Parathyroid adenoma (tissue), 2 donors: ENCODE measurements around the gene TERT.

Experiments
- H2AFZ ChIP-seq: fragments of 300-600 bp; sonication (generic); one replicate; pipeline ENCODE4 v1.7.0; 2017; ENCODE audit warnings: antibody characterized with exemption, mild to moderate bottlenecking
- H3K27ac ChIP-seq: fragments of 300-600 bp; sonication (generic); one replicate; pipeline ENCODE4 v1.7.0; 2017
- H3K27me3 ChIP-seq: fragments of 300-600 bp; sonication (generic); one replicate; pipeline ENCODE4 v1.7.0; 2017; ENCODE audit warnings: low read length; ENCODE audit not compliant: control insufficient read depth, insufficient read depth
- H3K36me3 ChIP-seq: fragments of 300-600 bp; sonication (generic); one replicate; pipeline ENCODE4 v1.7.0; 2017; ENCODE audit warnings: low read length; ENCODE audit not compliant: control insufficient read depth, insufficient read depth
- H3K4me1 ChIP-seq: fragments of 300-600 bp; sonication (generic); one replicate; pipeline ENCODE4 v1.7.0; 2017; ENCODE audit warnings: control low read depth
- H3K4me2 ChIP-seq: fragments of 300-600 bp; sonication (generic); one replicate; pipeline ENCODE4 v1.7.0; 2017; ENCODE audit warnings: low read length
- H3K4me3 ChIP-seq: fragments of 300-600 bp; sonication (generic); one replicate; pipeline ENCODE4 v1.7.0; 2017; ENCODE audit warnings: low read depth, low read length
- H3K79me2 ChIP-seq: fragments of 300-600 bp; sonication (generic); one replicate; pipeline ENCODE4 v1.7.0; 2017; ENCODE audit warnings: control low read depth
- H3K9ac ChIP-seq: fragments of 300-600 bp; sonication (generic); one replicate; pipeline ENCODE4 v1.7.0; 2017; ENCODE audit warnings: mild to moderate bottlenecking
- H3K9me3 ChIP-seq: fragments of 300-600 bp; sonication (generic); one replicate; pipeline ENCODE4 v1.7.0; 2017; ENCODE audit warnings: low read length; ENCODE audit not compliant: control insufficient read depth
- CTCF ChIP-seq: fragments of 300-600 bp; sonication (generic); IDR thresholded peaks from one replicate; pipeline ENCODE4 v1.7.0; 2017; ENCODE audit warnings: antibody characterized with exemption, mild to moderate bottlenecking
- donor health status: primary hyperparathyroidism.

Gene TERT

GRCh38 chr5:1265026-1265425 is 29.8 kb downstream of the TERT start:
- no peak overlapping the region for H3K4me2 ChIP-seq
- no peaks in the 10 kb centered on the region for H3K4me1 ChIP-seq
- no peaks in the 10 kb centered on the region for H3K27me3 ChIP-seq
- H3K9ac ChIP-seq: no peak overlapping the region
- no peak overlapping the region for H3K27ac ChIP-seq
- no peak for TF ChIP-seq CTCF
- H3K79me2 ChIP-seq: no peaks in the 10 kb centered on the region
- no peak overlapping the region for H2AFZ ChIP-seq
- H3K4me3 ChIP-seq: no peak overlapping the region
- no peaks in the 10 kb centered on the region for H3K36me3 ChIP-seq
- no peaks in the 10 kb centered on the region for H3K9me3 ChIP-seq

GRCh38 chr5:1264211-1264610 is 30.7 kb downstream of the TERT start:
- Histone ChIP-seq H3K4me2 (no peak overlapping the region), H3K4me3 (no peak overlapping the region), H3K9ac (no peak overlapping the region), H3K36me3 (no peaks in the 10 kb centered on the region), H3K27me3 (no peaks in the 10 kb centered on the region), H2AFZ (no peak overlapping the region), H3K4me1 (no peaks in the 10 kb centered on the region), H3K79me2 (no peaks in the 10 kb centered on the region), H3K27ac (no peak overlapping the region), H3K9me3 (no peaks in the 10 kb centered on the region)
- TF ChIP-seq CTCF: no peak

GRCh38 chr5:1262381-1262780 is 32.5 kb downstream of the TERT start:
- H3K27me3 ChIP-seq: no peaks in the 10 kb centered on the region
- no peaks in the 10 kb centered on the region for H3K9me3 ChIP-seq
- H3K9ac ChIP-seq: no peak overlapping the region
- no peak overlapping the region for H3K4me2 ChIP-seq
- H3K36me3 ChIP-seq: no peaks in the 10 kb centered on the region
- no peaks in the 10 kb centered on the region for H3K4me1 ChIP-seq
- no peak overlapping the region for H2AFZ ChIP-seq
- no peak for TF ChIP-seq CTCF
- H3K79me2 ChIP-seq: no peaks in the 10 kb centered on the region
- H3K4me3 ChIP-seq: no peak overlapping the region
- H3K27ac ChIP-seq: no peak overlapping the region

GRCh38 chr5:1261643-1262042 is 33.2 kb downstream of the TERT start:
- no peaks in the 10 kb centered on the region for H3K4me1 ChIP-seq
- no peak overlapping the region for H3K9ac ChIP-seq
- no peak overlapping the region for H3K27ac ChIP-seq
- no peaks in the 10 kb centered on the region for H3K36me3 ChIP-seq
- H3K27me3 ChIP-seq: no peaks in the 10 kb centered on the region
- no peak overlapping the region for H3K4me2 ChIP-seq
- no peak overlapping the region for H2AFZ ChIP-seq
- no peak for TF ChIP-seq CTCF
- H3K79me2 ChIP-seq: no peaks in the 10 kb centered on the region
- no peak overlapping the region for H3K4me3 ChIP-seq
- no peaks in the 10 kb centered on the region for H3K9me3 ChIP-seq

GRCh38 chr5:1259806-1260480 is 34.9 kb downstream of the TERT start:
- H3K4me2 ChIP-seq: no peak overlapping the region
- no peaks in the 10 kb centered on the region for H3K9me3 ChIP-seq
- no peaks in the 10 kb centered on the region for H3K36me3 ChIP-seq
- H3K4me3 ChIP-seq: no peak overlapping the region
- no peak overlapping the region for H2AFZ ChIP-seq
- H3K9ac ChIP-seq: no peak overlapping the region
- no peaks in the 10 kb centered on the region for H3K79me2 ChIP-seq
- no peaks in the 10 kb centered on the region for H3K27me3 ChIP-seq
- no peak for TF ChIP-seq CTCF
- H3K27ac ChIP-seq: no peak overlapping the region
- no peaks in the 10 kb centered on the region for H3K4me1 ChIP-seq
